ENCODE results near the gene HELZ. TPM values are rescaled to one million over a fixed set of nuclear protein-coding genes. Genes with fewer than 3 reads are reported as not detected.

HELZ gene
- total RNA-seq, 1 experiment from 2014 or later = 49.8 TPM

DNA sequence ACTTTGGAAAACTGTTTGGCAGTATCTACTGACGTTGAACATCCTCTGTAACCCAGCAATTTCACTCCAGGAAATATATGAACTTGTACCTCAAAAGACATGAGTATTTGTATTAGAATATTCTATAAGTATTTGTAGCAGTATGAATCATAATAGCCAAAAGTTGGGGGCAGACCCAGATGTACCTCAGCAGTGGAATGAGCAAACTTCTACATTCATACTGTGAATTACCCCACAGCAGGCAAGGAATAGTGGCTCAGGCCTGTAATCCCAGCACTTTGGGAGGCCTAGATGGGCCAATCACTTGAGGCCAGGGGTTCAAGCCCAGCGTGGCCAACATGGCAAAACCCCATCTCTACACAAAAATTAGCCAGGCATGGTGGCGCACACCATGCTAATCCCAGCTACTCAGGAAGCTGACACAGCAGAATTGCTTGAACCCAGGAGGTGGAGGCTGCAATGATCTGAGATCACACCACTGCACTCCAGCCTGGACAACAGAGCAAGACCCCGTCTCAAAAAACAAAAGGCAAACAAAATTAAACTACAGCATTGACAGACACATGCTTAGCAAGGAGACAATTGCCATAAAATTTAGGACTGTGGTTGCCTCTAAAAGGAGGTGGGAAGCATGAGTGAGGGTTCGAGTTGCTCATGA, 11.2 kb upstream of the HELZ start:
- H3K79me1 ChIP-seq (ENCODE audit: insufficient read depth, low read depth, low read length, poor library complexity, severe bottlenecking) = no peaks in the 10 kb centered on the region
- no peak overlapping the region for H3K4me3 Mint-ChIP-seq
- H3K56ac ChIP-seq (ENCODE audit: insufficient read length, low read depth, low read length) = no peak overlapping the region
- no peak overlapping the region for H2AK5ac ChIP-seq (ENCODE audit: insufficient read length, low read length)
- no peak overlapping the region for H3K14ac ChIP-seq (ENCODE audit: insufficient read depth, low read length)
- H3K27me3 Mint-ChIP-seq (ENCODE audit: low read depth) = no peaks in the 10 kb centered on the region
- H2BK20ac ChIP-seq (ENCODE audit: low read depth, low read length, poor library complexity, severe bottlenecking) = no peak overlapping the region
- peak; percentile 2 for DNase-seq
- no peaks in the 10 kb centered on the region for H3K9me3 ChIP-seq (ENCODE audit: control insufficient read depth, low read depth, low read length)
- H3K27ac Mint-ChIP-seq = no peak overlapping the region
- no peak overlapping the region for H2AFZ ChIP-seq (ENCODE audit: low read length)
- no peak overlapping the region for H3K18ac ChIP-seq (ENCODE audit: insufficient read length, low read depth, low read length)
- H3K4me2 ChIP-seq (ENCODE audit: insufficient read depth, insufficient read length, low read length) = no peak overlapping the region
- no peaks in the 10 kb centered on the region for H3K27me3 ChIP-seq (ENCODE audit: insufficient read depth, low read length)
- no peak overlapping the region for H2BK5ac ChIP-seq (ENCODE audit: insufficient read length, low read length)
- TF ChIP-seq, protein P1, sequence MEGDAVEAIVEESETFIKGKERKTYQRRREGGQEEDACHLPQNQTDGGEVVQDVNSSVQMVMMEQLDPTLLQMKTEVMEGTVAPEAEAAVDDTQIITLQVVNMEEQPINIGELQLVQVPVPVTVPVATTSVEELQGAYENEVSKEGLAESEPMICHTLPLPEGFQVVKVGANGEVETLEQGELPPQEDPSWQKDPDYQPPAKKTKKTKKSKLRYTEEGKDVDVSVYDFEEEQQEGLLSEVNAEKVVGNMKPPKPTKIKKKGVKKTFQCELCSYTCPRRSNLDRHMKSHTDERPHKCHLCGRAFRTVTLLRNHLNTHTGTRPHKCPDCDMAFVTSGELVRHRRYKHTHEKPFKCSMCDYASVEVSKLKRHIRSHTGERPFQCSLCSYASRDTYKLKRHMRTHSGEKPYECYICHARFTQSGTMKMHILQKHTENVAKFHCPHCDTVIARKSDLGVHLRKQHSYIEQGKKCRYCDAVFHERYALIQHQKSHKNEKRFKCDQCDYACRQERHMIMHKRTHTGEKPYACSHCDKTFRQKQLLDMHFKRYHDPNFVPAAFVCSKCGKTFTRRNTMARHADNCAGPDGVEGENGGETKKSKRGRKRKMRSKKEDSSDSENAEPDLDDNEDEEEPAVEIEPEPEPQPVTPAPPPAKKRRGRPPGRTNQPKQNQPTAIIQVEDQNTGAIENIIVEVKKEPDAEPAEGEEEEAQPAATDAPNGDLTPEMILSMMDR (conservative IDR thresholded peaks at IDR 0.05) = no peak
- no peak overlapping the region for H2BK15ac ChIP-seq (ENCODE audit: low read depth, low read length)
- no peaks in the 10 kb centered on the region for H4K20me1 ChIP-seq (ENCODE audit: control insufficient read depth, insufficient read depth, insufficient read length)
- no peak overlapping the region for H3T11ph ChIP-seq (ENCODE audit: low read length)
- H3K9ac ChIP-seq (ENCODE audit: extremely low read depth, insufficient read length, low read length) = no peak overlapping the region
- H3K4ac ChIP-seq (ENCODE audit: low read depth, low read length) = no peak overlapping the region
- H3K79me2 ChIP-seq (ENCODE audit: insufficient read depth, low read length) = no peaks in the 10 kb centered on the region
- no peak overlapping the region for H3K27ac ChIP-seq (ENCODE audit: insufficient read length, low read depth, low read length)
- no peak overlapping the region for H3K23ac ChIP-seq (ENCODE audit: insufficient read length, low read depth, low read length)
- H4K8ac ChIP-seq (replicated peaks; ENCODE audit: insufficient read length, low read depth, low read length) = no peak overlapping the region
- H3K4me1 Mint-ChIP-seq = peaks cover 10 to 11% of the 10 kb centered on the region in 2 experiments
- H3K4me1 ChIP-seq (ENCODE audit: insufficient read depth, low read length) = no peaks in the 10 kb centered on the region; the same call in 1 of the 2 replicates
- H3K36me3 Mint-ChIP-seq (ENCODE audit: insufficient read depth in 1 of 3, low read depth in 3 of 3) = no peaks in the 10 kb centered on the region; a peak in 1 of 7 replicates
- peaks cover 0 to 5% of the 10 kb centered on the region in 2 experiments; a peak in 2 of 5 replicates for H3K9me3 Mint-ChIP-seq
- no peak overlapping the region for H2BK120ac ChIP-seq (ENCODE audit: low read depth, low read length, poor library complexity, severe bottlenecking)
- WGBS (ENCODE audit: extremely low coverage, insufficient read length, low lambda C conversion rate) = no CpG with 5 or more reads among the region's 5 CpGs
- no peak overlapping the region for H2BK12ac ChIP-seq (ENCODE audit: insufficient read length, low read depth, low read length)
- H4K91ac ChIP-seq (ENCODE audit: insufficient read length, low read depth, low read length) = no peak overlapping the region
- no peaks in the 10 kb centered on the region for H3K23me2 ChIP-seq (ENCODE audit: insufficient read length, low read depth, low read length, poor library complexity, severe bottlenecking)
- H4K5ac ChIP-seq (ENCODE audit: insufficient read length, low read depth, low read length) = no peak overlapping the region

All from H9 (cell line).